GM15510 (cell line): Measurements from ENCODE around the gene CTDP1.

Experiments
- POLR2A ChIP-seq: IDR thresholded peaks from 3 replicates; pipeline ENCODE4 v1.6.1; 2011; ENCODE audit warnings: borderline replicate concordance; ENCODE audit not compliant: insufficient read length; ENCODE audit errors: extremely low read depth

CTDP1 gene, protein sequence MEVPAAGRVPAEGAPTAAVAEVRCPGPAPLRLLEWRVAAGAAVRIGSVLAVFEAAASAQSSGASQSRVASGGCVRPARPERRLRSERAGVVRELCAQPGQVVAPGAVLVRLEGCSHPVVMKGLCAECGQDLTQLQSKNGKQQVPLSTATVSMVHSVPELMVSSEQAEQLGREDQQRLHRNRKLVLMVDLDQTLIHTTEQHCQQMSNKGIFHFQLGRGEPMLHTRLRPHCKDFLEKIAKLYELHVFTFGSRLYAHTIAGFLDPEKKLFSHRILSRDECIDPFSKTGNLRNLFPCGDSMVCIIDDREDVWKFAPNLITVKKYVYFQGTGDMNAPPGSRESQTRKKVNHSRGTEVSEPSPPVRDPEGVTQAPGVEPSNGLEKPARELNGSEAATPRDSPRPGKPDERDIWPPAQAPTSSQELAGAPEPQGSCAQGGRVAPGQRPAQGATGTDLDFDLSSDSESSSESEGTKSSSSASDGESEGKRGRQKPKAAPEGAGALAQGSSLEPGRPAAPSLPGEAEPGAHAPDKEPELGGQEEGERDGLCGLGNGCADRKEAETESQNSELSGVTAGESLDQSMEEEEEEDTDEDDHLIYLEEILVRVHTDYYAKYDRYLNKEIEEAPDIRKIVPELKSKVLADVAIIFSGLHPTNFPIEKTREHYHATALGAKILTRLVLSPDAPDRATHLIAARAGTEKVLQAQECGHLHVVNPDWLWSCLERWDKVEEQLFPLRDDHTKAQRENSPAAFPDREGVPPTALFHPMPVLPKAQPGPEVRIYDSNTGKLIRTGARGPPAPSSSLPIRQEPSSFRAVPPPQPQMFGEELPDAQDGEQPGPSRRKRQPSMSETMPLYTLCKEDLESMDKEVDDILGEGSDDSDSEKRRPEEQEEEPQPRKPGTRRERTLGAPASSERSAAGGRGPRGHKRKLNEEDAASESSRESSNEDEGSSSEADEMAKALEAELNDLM

DNA sequence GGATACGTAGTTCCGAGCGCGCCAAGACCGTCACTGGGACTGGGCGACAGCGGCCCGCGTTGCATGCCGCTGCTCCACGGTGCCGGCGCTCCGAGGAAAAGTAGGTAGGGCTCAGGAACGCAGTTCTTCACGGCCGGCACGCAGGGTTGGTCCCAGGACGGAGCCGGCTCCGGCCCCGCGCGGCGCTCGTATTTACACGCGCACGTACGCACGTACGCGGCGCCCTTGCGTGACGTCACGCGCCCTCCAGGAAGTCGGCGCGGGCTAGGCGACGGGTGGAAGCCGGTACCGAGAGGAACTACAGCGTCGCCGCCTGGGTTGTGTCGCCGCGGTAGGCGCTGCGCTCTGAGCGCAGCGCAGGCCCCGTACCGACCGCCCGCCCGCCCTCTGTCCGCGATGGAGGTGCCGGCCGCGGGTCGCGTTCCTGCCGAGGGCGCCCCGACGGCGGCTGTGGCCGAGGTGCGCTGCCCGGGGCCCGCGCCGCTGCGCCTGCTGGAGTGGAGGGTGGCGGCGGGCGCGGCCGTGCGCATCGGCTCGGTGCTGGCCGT is at the start of gene CTDP1:
TSS of gene CTDP1 (plus strand) at position 252 of the 548 bp plus-strand sequence. CDS start at position 397, 145 bp downstream.
- peak; percentile 54 for TF ChIP-seq POLR2A

DNA sequence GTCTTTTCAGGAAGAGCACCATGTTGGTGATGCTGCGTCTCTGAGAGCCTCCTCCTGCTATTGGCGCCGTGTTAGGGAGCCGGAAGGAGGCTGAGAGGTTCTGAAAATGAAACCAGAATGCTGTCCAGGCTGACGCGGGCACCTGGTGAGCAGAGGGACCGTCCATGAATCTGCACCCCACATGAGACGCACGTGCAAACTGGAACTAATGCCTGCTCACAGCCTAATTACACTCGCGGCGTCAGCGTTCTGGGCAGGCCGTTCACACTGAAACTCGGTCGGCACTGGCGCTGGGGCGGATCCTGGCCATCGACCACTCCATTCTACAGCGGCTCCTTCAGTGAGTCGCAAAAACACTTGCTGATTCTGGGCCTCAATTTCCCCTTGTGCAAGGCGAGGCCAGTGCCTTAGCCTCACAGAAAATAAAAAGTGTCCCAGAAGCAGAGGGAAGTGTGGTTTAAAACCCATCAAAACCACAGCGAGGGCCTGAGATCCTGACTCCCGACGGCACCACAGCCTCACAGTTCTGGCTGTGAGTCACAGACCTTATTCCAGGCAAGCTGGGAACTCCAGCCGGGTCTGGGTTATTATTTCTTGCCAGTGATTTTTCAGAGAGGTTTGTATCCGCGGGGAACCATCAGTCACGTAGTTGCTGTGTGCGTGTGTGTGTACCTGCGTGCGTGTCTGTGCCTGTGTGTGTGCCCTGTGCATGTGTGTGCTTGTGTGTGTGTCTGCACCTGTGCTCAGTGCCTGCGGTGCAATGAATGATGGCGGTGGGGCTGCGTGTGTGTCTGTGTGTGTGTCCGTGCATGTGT is 49.1 kb upstream of the CTDP1 start:
- TF ChIP-seq POLR2A = no peak

DNA sequence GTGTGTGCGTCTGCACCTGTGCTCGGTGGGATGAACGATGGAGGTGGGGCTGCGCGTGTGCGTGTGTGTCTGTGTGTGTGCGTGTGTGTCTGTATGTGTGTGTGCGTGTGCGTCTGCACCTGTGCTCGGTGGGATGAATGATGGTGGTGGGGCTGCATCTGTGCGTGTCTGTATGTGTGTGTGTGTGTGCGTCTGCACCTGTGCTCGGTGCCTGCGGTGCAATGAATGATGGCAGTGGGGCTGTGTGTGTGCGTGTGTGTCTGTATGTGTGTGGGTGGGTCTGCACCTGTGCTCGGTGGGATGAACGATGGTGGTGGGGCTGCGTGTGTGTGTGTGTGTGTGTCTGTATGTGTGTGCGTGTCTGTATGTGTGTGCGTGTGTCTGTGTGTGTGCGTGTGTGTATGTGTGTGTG is 48.5 kb upstream of the CTDP1 start:
- no peak for TF ChIP-seq POLR2A

DNA sequence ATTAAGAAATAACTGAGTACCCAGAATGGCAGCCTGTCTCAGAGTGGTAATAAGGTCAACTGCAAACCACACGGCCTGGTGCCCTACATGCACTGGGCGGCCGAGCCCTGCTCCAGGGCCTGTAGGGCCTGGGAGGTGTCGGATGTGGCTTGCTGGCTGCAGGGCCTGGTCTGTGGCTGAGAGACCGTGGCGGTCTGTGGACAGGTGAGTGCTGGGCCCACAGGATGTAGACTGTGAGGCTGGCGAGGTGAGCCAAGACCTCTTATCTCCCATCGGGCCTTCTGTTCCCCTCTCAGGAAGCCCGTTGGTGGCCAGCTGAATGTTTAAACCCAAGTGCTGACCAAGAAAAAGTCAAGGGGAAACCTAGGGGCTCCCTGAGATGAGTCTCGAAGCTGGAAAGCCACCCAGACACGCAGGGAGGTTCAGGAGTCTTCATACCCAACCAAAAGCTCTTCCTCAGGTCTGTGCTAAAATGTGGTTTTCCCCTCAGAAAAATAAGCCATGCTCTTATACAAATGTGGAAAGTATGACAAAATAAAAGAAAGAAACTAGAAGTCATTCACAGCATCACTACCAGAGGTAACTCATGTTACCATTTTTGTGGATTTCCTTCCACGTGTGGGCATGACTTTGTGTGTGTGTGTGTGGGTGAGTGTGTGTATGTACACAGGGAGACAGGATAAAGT is 47.7 kb upstream of the CTDP1 start:
- TF ChIP-seq POLR2A = no peak

DNA sequence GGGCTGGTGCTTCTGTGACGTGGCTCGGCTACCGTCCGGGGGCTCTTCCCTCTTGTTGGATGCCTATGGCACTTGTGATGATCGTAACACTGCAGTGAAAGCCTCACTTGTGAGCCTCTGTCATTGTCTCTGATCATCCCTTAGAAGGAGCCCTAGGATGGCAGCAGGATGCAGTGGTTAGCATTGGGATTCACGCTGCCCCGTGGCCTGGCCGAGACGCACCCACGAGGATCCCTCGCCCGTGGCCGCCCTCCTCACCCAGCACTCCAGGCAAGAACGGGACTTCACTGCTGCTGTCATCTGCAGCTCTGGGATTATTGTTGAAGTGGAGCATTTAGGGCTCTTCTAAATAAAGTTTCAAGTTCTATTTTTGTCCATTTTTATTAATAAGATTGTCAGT is 46.8 kb upstream of the CTDP1 start:
- no peak for TF ChIP-seq POLR2A

DNA sequence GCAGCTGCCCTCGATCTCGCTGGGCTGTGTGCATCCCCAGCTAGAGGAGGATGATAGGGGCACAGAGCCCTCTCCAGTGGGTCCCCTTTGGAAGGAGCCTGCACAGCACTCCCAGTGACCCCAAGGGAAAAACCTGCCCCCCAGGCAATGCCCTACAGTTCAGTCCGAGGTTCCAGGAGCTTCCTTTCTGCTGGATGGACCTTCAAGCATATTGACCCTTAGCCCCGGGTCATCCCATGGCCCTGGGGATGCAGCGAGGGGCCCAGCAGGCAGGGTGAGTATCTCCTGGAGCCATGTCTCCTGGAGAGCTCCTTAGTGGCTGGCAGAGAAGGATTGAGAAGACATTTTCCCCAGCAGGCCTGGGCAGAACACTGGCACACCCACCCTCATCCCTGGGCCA is 45.4 kb upstream of the CTDP1 start:
- no peak for TF ChIP-seq POLR2A

DNA sequence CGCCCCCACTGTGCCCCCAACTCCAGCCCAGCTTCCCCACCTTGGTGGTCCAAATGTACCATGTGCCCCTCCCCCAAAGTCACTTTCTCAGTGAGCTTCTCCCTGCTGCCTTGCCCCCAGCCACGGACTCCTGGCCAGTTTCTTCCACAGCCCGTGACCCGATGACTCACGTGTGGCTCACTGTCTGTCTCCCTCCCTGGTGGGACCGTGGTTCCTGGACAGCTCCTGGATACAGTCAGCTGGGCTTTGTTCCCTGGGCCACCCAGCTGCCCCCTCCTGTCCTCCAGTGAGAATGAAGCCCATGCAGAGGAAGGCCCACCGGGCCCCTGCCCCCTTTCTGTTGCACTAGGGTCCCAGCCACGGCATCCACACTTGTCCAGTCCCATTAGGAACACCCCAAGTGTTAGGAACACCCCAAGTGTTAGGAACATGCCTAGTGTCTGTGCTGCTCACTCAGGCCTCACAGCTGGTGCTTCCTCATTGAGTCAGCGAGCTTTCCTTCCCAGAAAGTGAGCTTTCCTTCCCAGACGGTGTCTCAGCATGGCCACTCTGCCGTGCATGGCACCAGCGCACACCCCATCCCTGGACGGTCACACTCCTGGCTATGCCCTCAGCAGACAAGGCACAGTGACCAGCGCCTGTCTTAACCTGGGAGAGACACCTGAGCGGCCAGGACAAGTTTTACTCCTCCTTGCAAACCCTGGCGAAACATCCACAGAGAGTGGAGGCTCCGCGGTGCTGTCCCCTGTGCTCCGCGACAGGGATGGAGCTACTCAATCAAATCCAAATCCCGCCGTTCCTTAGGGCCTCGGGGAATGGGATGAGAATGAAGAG is 44.8 kb upstream of the CTDP1 start:
- no peak for TF ChIP-seq POLR2A

DNA sequence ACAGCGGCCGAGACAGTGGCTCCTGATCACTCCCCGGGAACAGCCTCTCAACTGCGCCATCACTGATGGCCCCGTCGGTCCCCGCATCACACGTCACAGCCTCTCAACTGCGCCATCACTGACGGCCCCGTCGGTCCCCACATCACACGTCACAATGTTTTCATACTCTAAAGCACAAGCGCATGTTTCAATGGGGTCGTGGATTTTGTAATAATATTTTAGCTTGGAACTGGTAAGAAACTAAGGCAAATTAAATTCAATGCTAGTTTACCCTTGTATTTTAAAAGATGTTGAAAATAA is 44.2 kb upstream of the CTDP1 start:
- no peak for TF ChIP-seq POLR2A

DNA sequence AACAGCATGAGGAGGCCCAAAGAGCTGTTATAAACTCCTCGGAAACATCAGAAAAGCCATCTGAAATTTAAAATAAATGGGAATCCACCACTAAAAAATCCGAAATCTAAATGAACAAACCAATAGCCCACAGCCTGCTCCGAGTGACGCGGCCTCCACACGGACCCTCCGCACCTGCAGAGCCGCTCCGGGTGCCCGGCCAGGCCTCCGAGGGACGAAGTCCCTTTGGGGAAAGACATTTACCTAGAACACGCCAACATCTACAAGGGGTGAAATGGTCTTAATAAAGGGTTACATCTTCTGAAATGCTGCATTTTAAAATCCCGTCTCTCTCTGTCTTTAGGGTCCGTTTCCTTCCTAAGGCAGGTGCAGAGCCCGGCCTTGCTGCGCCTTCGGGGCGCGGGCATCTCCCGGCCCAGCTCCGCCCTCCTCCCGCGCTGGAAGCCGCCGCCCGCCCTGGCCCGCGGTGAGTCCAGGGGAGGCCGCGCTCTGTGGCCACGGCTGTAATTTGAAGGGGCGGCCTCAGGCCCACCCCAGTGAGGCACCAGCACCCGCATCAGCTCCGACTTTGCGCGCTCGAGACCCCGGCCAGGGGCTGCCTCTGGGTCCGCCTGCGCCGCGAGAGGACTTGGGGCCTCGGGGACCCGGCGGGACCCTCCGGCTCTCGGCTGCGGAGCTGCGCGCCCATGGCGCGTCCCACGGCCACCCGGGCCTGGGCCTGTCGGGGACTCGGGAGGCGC is 42.3 kb upstream of the CTDP1 start:
- TF ChIP-seq POLR2A = no peak

DNA sequence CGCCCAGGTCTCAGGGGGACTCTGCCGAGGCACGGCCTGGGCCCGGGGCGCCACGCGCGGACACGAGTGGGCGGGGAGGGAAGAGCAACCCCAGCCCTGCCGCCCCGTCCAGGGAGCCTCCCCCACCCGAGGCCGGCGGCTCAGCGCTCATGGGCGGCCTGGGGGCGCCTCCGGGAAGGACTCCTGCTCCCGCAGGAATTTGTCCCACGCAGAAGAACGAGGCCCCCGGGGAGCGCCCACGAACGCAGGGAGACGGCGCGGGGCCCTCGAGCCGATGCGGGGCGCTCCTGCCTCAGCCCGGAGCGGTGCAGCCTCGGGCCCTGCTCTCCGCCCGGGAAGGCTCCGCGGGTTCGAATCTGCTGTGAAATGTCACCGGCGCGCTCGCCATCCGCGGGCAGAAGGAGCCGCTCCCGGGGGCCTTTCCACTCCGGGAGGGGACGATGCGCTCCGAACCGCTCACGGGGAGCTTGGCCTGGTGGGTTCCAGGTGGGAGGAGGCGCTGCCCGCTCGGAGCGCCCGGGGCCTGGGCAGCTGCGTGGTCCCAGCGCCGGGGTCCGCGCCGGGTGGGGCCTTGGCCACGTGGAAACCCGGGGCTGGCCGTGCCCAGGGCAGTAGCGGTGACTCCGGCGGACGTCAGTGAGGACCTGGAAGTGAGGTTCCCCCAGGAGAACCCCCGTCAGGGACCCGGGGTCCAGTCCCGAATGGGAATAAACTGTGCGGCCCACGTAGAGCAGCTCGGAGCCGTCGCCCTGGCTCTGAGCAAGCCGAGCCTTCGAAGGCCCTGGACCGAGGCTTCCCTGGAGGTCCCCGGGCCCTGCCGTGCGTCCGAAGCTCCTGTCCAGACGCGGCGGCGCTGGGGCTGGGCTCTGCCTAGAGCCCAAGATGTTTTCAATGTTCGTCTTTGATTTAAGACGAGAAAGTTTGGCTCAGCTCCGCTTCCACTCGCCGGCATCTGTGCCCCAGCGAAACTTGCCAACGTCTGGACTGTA is 41.4 kb upstream of the CTDP1 start:
- TF ChIP-seq POLR2A = no peak

DNA sequence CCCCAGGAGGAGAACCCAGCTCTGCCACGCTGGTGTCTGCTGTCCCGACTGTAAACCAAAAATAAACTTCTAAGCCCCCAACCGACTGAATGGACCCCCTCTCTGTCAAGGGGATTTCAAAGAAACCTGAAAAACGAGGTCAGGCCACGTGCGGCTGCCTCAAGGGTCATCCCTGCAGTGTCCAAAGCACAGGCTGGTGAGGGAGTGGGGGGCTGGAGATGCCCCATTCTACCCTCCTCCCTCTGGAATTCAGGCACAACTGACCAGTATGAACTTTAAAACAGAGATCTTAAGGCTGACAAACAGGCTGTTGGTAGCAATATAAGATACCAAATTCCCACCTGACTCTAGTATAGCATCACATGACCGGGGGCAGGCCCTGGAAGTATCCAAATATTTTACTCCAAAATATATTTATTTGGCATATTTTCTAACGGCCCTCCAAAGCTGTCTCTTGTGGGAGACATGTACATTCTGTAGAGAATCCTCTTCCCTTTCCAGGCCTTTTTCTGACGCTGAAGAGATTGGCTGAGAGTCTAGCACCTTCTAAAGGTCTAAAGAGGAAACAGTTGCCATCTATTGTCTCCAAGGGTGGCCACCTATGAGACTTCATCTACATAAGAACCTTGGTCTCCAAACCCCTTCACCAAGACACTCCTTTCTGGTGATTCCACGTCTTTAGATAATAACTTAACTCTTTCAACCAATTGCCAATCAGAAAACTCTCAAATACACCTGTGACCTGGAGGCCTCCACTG is 40.4 kb upstream of the CTDP1 start:
- no peak for TF ChIP-seq POLR2A
